HG02943 (cell line): ENCODE data around the gene NAGS.
"Not testable (repeated sequence)": the region's sequence is repeated elsewhere in the genome, so short reads cannot be mapped to it uniquely, and the experiment has no call there.

ENCODE experiments used
- ATAC-seq: cut with Tn5 transposase; IDR thresholded peaks from one replicate; pipeline ENCODE4 v1.9.1; 2021; ENCODE audit warnings: mild to moderate bottlenecking, low read depth, moderate library complexity; ENCODE audit not compliant: unreplicated experiment

Gene NAGS

DNA sequence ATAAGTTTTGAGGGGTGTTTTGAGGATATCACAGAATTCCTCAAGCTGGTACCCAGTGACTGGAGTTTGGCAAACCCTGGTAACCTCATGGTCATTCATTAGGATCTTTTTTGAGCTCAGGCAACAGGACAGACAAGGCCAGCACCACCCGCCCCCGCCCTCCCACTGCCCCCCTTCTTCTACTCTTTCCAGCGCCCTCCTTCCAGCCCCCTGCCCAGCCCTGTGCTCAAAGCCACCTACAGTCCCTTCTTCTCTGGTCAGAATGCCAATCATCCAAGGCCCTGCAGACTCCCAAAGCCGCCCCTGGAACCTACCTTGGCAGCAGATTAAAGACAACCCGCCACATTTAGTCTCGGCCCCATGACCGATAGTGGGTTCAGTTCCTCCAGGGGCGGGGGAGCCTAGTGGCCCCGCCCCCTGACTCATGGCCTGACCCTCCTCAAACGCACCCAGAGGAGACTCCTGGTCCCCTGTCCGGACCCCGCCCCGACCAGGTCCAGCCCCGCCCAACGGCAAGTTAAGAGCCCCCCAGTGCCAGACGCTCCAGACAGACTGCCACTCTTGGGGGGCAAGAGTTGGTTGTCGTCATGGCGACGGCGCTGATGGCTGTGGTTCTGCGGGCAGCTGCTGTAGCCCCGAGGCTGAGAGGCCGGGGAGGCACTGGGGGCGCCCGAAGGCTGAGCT, at the start of gene NAGS:
TSS of gene NAGS (plus strand) at position 546 of the 684 bp plus-strand sequence. CDS start at position 588, 42 bp downstream.
- no peak for ATAC-seq

GRCh38 chr17:43956222-43956621, 48.2 kb upstream of the NAGS start:
- no peak for ATAC-seq

GRCh38 chr17:43958748-43959352, 45.6 kb upstream of the NAGS start:
- no peak for ATAC-seq

GRCh38 chr17:43961292-43961691, 43.1 kb upstream of the NAGS start:
- ATAC-seq, result not testable (repeated sequence)

DNA sequence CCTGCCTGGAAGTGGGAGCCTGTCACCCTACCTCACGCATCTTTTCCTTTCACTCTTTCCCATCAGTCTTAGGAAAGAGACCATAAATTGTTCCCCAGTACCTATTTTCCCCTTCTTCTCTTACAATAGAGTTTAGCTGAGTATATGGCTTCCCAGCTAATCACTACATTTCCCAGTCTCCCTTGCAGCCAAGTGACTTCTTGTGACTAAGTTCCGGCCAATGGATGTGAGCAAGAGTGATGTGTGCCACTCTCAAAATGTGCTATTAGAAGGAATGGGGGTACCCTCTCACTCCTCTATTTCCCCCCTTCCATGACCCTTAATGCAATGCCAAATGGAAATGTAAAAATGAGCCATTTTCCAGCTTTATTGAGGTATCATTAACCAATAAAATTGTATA, 42.5 kb upstream of the NAGS start:
- no peak for ATAC-seq

GRCh38 chr17:43962479-43962878, 41.9 kb upstream of the NAGS start:
- ATAC-seq, result no peak

- ATAC-seq, result no peak
Measured at GRCh38 chr17:43966276-43966675, 38.1 kb upstream of the NAGS start.

DNA sequence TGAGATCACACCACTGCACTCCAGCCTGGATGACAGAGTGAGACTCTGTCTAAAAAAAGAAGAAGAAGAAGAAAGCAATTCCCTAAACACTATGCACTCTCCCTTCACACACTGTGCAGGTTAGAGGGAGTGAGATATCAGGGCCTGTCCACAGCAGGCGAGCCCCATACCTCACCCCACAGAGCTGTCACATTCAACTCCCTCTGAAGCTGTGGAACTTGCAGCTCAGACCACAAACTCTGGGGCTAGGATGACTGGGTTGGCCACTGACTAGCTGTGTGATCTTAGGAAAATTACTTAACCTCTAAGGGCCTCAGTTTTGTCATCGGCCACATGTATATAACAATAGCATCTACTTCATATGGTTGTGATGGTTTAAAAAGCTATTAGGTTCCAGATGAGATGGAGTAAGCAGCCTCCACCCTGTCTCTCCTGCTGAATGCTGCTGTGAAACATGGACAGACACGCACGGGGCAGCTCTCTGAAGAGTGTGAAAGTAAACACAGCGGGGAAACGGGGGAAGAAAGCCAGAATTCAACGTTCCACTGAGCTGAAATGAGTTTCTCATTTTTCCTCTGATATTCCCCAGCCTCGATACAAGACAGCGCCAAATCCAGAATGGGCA, 37.1 kb upstream of the NAGS start:
- no peak for ATAC-seq

- ATAC-seq, result no peak
Measured at GRCh38 chr17:43970366-43970765, 34.1 kb upstream of the NAGS start.

DNA sequence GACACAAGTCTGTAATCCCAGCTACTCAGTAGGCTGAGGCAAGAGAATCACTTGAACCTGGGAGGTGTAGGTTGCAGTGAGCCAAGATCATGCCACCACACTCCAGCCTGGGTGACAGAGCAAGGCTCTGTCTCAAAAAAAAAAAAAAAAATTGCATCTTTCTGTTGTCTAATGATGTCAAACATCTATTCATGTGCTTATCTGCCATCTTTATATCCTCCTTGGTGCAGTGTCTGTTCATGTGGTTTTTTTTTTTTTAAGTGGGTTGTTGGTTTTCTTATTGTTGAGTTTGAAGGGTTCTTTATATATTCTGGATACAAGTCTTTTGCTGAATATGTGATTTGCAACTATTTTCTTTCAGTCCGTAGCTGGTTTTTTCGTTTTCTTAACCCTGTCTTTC, 33.0 kb upstream of the NAGS start:
- ATAC-seq, result not testable (repeated sequence)

GRCh38 chr17:43972444-43973212, 31.8 kb upstream of the NAGS start:
- not testable (repeated sequence) for ATAC-seq

GRCh38 chr17:43974382-43975266, 29.8 kb upstream of the NAGS start:
- no peak for ATAC-seq

- no peak for ATAC-seq
Measured at GRCh38 chr17:43975898-43976297, 28.5 kb upstream of the NAGS start.

- ATAC-seq, result no peak
Measured at GRCh38 chr17:43976963-43977837, 27.2 kb upstream of the NAGS start.

GRCh38 chr17:43978078-43978477, 26.3 kb upstream of the NAGS start:
- ATAC-seq, result no peak

DNA sequence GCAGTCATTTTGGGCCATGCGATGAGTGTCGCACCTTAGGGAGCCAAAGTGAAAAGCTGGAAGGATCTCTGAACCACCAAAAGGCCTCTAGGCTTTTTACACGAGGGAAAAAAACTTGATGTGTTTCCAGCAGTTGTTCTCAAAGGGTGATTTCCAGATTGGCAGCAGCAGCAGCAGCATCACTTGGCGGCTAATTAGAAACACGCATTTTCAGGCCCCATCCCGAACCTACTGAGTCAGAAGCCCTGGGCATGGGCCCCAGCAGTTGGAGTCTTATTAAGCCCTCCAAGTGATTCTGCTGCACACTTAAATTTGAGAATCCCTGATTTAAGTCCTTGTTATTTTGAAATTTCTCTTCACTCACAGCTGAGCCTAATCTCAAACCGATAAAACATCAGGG, 25.4 kb upstream of the NAGS start:
- no peak for ATAC-seq

DNA sequence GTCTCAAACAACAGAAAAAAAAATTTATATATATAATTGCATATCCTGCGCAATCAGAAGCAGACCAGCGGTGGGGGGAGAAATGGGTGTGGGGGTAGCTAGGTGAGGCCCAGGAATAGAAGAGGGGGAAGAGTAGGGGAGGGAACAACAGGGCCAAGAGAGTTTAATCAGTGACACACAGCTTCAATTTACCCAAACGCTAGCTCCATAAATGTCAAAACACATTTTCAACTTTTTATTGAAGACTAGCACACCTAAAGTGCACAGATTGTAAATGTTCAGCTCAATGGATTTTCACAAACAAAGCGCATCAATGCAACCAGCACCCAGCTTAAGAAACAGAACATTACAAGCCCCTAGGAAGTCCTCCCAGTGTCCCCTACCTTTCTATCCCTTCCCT, 24.8 kb upstream of the NAGS start:
- ATAC-seq, result no peak

- ATAC-seq, result no peak
Measured at GRCh38 chr17:43982171-43982570, 22.3 kb upstream of the NAGS start.

- no peak for ATAC-seq
Measured at GRCh38 chr17:43983196-43983514, 21.3 kb upstream of the NAGS start.
